GM19240 (cell line): ENCODE results near the gene MRPL54.

Experiments used
- DNase-seq: peaks from one replicate; pipeline ENCODE4 v3.0.0; 2011; ENCODE audit warnings: low spot score; ENCODE audit not compliant: insufficient read length

MRPL54 gene

GRCh38 chr19:3762501-3763459 lies at the start of gene MRPL54:
Gene MRPL54, plus strand, starts transcription at chr19:3762682. Its CDS starts 19 bp downstream, at chr19:3762701.
- peak; percentile 98 for DNase-seq

GRCh38 chr19:3716147-3716668 lies 46.3 kb upstream of the MRPL54 start:
- no peak for DNase-seq

GRCh38 chr19:3719868-3720267 lies 42.6 kb upstream of the MRPL54 start:
- no peak for DNase-seq

- no peak for DNase-seq
These were observed 42.0 kb upstream of the MRPL54 start for GRCh38 chr19:3720349-3720917.

GRCh38 chr19:3721131-3721886 lies 41.2 kb upstream of the MRPL54 start:
- DNase-seq: peak; percentile 88

- no peak for DNase-seq
These were observed 40.5 kb upstream of the MRPL54 start for GRCh38 chr19:3721887-3722442.

GRCh38 chr19:3722443-3723109 lies 39.9 kb upstream of the MRPL54 start:
- no peak for DNase-seq

GRCh38 chr19:3723110-3723488 lies 39.4 kb upstream of the MRPL54 start:
- no peak for DNase-seq

- no peak for DNase-seq
These were observed 38.6 kb upstream of the MRPL54 start for GRCh38 chr19:3723883-3724282.

GRCh38 chr19:3725121-3725520 lies 37.4 kb upstream of the MRPL54 start:
- no peak for DNase-seq

GRCh38 chr19:3725640-3726310 lies 36.7 kb upstream of the MRPL54 start:
- DNase-seq: no peak

- DNase-seq: no peak
These were observed 32.0 kb upstream of the MRPL54 start for GRCh38 chr19:3730457-3730958.

- no peak for DNase-seq
These were observed 30.4 kb upstream of the MRPL54 start for GRCh38 chr19:3732108-3732507.

- DNase-seq: no peak
These were observed 28.8 kb upstream of the MRPL54 start for GRCh38 chr19:3733549-3734309.

- DNase-seq: no peak
These were observed 28.2 kb upstream of the MRPL54 start for GRCh38 chr19:3734310-3734600.

- no peak for DNase-seq
These were observed 26.3 kb upstream of the MRPL54 start for GRCh38 chr19:3736106-3736724.

- DNase-seq: no peak
These were observed 24.8 kb upstream of the MRPL54 start for GRCh38 chr19:3737487-3738205.

- DNase-seq: no peak
These were observed 23.8 kb upstream of the MRPL54 start for GRCh38 chr19:3738477-3739220.
